Left ventricle myocardium inferior (tissue), 1 donor: Measurements from ENCODE around the gene RBMS1. TPM values are rescaled to one million over a fixed set of nuclear protein-coding genes. Genes with fewer than 3 reads are reported as not detected.

Source experiments
- DNase-seq: peaks from one replicate; pipeline ENCODE4 v3.0.0-alpha.2; 2020
- H3K27ac ChIP-seq: fragments of 200-600 bp; replicated peaks from 2 replicates; pipeline ENCODE4 v1.8.0; 2021
- H3K27me3 ChIP-seq: fragments of 200-600 bp; 2 replicates; pipeline ENCODE4 v1.8.0; 2021; ENCODE audit warnings: low read depth
- H3K36me3 ChIP-seq: fragments of 200-600 bp; 2 replicates; pipeline ENCODE4 v1.8.0; 2021
- H3K4me1 ChIP-seq: fragments of 200-600 bp; 2 replicates; pipeline ENCODE4 v1.8.0; 2021
- H3K4me3 ChIP-seq: fragments of 200-600 bp; 2 replicates; pipeline ENCODE4 v1.8.0; 2021; ENCODE audit warnings: mild to moderate bottlenecking, moderate library complexity
- H3K9me3 ChIP-seq: fragments of 200-600 bp; replicated peaks from 2 replicates; pipeline ENCODE4 v1.8.0; 2021
- intact Hi-C: fragments of 100-400 bp; cut with micrococcal nuclease; formaldehyde crosslinking; loops from one replicate; pipeline ENCODE4 v1.11.0; 2022
- total RNA-seq: library from RNA; stranded (reverse); fragmentation: NEBNext Ultra II Directional; extraction: Animal tissue kit (Norgen Biotek cat#: 25700); gene quantifications from one replicate; pipeline ENCODE4 v1.2.1, GENCODE V29; 2021
- TF ChIP-seq, protein P1 (sequence below): fragments of 200-600 bp; IDR thresholded peaks from 2 replicates; pipeline ENCODE4 v1.8.0; 2021; ENCODE audit warnings: antibody characterized with exemption, mild to moderate bottlenecking, borderline replicate concordance
- donor health status: DM: no; HTN: yes; CAD: no; lungs with severe emphysema.

Gene RBMS1
- total RNA-seq, 1 donor from 2014 or later = 56.2 TPM

DNA sequence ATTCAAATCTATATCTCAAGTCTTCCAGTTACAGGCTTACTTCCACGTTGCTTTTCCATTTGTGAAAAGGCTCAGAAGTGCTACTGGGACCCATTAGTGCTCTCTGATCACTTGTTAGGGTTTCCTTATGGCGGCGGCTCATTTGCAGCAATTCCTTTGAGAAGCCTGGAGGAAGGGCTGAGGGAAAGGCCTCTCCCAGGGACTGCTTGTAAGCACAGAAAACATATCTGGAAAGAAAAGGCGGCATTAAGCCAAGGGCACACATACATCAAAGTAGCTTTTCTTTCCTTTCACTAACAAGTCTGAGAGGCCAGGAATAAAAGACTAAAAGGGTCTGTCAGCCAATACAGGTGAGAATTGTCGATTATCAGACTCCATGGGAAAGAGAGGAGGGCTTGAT is 254.2 kb downstream of the RBMS1 start:
- TF ChIP-seq, protein P1, sequence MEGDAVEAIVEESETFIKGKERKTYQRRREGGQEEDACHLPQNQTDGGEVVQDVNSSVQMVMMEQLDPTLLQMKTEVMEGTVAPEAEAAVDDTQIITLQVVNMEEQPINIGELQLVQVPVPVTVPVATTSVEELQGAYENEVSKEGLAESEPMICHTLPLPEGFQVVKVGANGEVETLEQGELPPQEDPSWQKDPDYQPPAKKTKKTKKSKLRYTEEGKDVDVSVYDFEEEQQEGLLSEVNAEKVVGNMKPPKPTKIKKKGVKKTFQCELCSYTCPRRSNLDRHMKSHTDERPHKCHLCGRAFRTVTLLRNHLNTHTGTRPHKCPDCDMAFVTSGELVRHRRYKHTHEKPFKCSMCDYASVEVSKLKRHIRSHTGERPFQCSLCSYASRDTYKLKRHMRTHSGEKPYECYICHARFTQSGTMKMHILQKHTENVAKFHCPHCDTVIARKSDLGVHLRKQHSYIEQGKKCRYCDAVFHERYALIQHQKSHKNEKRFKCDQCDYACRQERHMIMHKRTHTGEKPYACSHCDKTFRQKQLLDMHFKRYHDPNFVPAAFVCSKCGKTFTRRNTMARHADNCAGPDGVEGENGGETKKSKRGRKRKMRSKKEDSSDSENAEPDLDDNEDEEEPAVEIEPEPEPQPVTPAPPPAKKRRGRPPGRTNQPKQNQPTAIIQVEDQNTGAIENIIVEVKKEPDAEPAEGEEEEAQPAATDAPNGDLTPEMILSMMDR = no peak
- intact Hi-C loops = no loop called here
- no peak overlapping the region for H3K27ac ChIP-seq

DNA sequence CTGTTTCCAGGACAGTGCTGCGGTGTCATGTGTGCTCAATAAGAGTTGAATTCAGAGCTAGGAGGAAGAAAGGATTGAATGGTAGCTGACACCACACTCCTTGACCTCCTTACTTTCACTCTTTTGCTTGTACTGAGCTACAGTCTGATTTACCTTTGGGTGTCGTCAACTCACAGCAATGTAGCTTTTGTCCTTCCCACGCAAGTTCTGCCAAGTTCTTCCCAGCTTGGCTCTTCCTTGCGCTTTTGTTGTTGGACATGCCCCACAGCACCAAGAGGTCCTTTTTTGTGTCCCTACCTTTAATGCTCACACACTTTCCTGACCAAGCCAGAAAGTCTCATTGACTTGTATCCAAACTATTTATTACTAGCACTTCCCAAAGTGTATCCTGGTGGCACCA is 255.2 kb downstream of the RBMS1 start:
- no peaks in the 10 kb centered on the region for H3K36me3 ChIP-seq
- H3K4me3 ChIP-seq = no peak overlapping the region
- no peaks in the 10 kb centered on the region for H3K27me3 ChIP-seq
- peaks cover 31% of the 10 kb centered on the region for H3K4me1 ChIP-seq
- intact Hi-C loops = no loop called here
- TF ChIP-seq, protein P1 = no peak
- no peak overlapping the region for H3K27ac ChIP-seq
- DNase-seq = no peak
- H3K9me3 ChIP-seq = no peaks in the 10 kb centered on the region

More for the DNA sequence above, 254.2 kb downstream of the RBMS1 start:
- H3K4me3 ChIP-seq = no peak overlapping the region
- no peak for DNase-seq
- H3K27me3 ChIP-seq = no peaks in the 10 kb centered on the region
- no peaks in the 10 kb centered on the region for H3K36me3 ChIP-seq
- H3K9me3 ChIP-seq = no peaks in the 10 kb centered on the region
- H3K4me1 ChIP-seq = peaks cover 36% of the 10 kb centered on the region

DNA sequence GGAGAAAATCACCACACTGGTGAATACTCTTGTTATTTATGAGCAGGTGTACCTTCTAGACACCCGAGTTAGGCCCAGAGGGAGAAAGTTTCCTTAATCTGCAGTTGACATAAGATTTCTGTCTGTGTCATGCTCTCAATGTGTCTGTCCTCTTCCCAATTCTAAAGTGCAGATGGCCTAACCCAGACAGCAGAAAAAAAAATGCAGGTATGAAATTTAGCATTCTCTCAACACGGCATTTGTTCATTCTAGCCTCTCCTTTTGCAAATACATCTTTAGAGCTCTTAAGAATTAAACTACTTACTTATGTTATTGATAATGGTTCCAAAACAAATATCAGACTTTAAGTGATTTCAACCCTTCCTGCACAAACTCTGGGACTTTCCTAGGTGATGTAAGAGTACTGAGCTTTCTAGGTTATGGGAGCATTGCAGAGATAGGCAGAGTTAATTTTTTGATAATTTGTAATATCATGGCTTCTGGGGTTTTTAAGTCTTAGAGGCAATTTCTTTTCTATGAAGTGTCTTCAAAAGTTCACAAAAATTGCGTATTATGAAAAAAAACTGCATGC is 260.6 kb downstream of the RBMS1 start:
- intact Hi-C loops = no loop called here
- Histone ChIP-seq H3K36me3 (no peaks in the 10 kb centered on the region), H3K4me3 (no peak overlapping the region), H3K27ac (no peak overlapping the region), H3K9me3 (no peaks in the 10 kb centered on the region), H3K27me3 (no peaks in the 10 kb centered on the region), H3K4me1 (peaks cover 9% of the 10 kb centered on the region)
- no peak for DNase-seq
- TF ChIP-seq, protein P1 = no peak

DNA sequence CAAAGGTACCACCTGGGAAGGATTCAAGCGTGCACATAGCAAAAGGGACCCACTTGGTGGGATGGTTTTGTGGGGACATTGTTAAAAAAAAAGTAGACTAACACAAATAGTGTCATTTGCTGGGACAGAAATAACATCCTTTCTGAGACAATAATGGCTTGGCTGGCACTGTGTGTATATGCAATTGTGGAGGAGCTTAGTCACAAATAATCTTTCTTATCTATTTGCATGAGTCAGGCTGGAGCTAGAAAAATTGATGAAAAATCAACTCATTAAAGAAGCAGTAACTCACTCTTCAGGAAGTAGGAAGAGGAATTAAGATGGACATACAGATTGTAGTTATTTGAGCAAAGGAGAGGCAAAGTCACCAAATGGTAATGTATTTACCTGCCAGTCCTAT is 264.0 kb downstream of the RBMS1 start:
- Histone ChIP-seq H3K4me3 (no peak overlapping the region), H3K27me3 (no peaks in the 10 kb centered on the region), H3K9me3 (no peaks in the 10 kb centered on the region), H3K36me3 (no peaks in the 10 kb centered on the region), H3K27ac (no peak overlapping the region), H3K4me1 (peaks cover 35% of the 10 kb centered on the region)
- DNase-seq = no peak
- intact Hi-C loops = no loop called here
- TF ChIP-seq, protein P1 = no peak

DNA sequence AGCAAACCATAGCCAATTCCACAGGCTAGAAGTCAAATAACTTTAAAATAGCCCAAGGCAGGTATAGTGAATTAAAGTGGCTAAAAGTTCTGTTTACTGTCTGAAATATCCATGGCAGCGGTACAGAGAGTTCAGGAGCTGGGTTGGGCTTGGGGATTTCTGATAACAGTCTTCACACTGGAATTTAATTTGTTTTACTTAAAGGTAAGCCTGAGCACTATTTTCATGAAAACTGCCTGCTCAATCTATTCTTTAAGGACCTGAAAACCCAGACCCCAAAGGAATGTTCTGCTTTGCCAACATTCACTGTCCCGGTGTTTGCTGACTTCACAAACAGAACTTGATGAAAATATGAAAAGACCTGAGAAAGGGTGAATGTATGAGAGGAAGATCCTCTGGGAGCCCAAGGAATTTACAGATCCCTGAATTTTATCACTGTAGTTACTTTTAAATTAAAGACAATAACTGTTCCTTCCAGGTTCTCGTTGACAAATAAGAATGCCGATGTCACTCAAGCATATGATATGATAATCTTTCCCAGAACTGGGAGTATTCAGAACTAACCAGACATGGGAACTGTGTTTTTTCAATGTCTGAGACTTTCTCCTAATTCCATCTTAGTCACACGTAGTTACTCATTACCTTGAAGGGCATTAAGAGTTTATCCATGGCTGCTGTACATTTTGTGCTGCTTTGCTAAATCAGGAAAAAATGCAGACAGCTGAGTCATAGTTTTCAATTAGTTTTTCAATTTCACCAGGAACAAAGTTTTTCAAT is 265.3 kb downstream of the RBMS1 start:
- TF ChIP-seq, protein P1 = no peak
- no peaks in the 10 kb centered on the region for H3K36me3 ChIP-seq
- intact Hi-C loops = no loop called here
- H3K27ac ChIP-seq = no peak overlapping the region
- no peaks in the 10 kb centered on the region for H3K27me3 ChIP-seq
- no peak for DNase-seq
- H3K9me3 ChIP-seq = no peaks in the 10 kb centered on the region
- H3K4me1 ChIP-seq = peaks cover 36% of the 10 kb centered on the region
- no peak overlapping the region for H3K4me3 ChIP-seq
